SJCRH30 (cell line): Measurements from ENCODE around the gene CCR2. TPM values are rescaled to one million over a fixed set of nuclear protein-coding genes. Genes with fewer than 3 reads are reported as not detected.
"Not testable (repeated sequence)": the region's sequence is repeated elsewhere in the genome, so short reads cannot be mapped to it uniquely, and the experiment has no call there.

ENCODE experiments used
- DNase-seq, 2 experiments: peaks; one replicate each; pipeline ENCODE4 v3.0.0-alpha.2; 2015 to 2020
- H3K27ac ChIP-seq: fragments of 250-450 bp; sonication (Bioruptor Pico); 2 replicates; pipeline ENCODE4 v1.5.1; 2020; ENCODE audit warnings: mild to moderate bottlenecking, moderate library complexity
- H3K27me3 ChIP-seq: fragments of 250-450 bp; sonication (Bioruptor Pico); 2 replicates; pipeline ENCODE4 v1.5.1; 2020; ENCODE audit warnings: mild to moderate bottlenecking, moderate library complexity
- H3K36me3 ChIP-seq: fragments of 250-450 bp; sonication (Bioruptor Pico); 2 replicates; pipeline ENCODE4 v1.5.1; 2020; ENCODE audit warnings: mild to moderate bottlenecking, moderate library complexity
- H3K4me1 ChIP-seq: fragments of 250-450 bp; sonication (Bioruptor Pico); 2 replicates; pipeline ENCODE4 v1.5.1; 2020; ENCODE audit warnings: mild to moderate bottlenecking, moderate library complexity
- H3K4me3 ChIP-seq: fragments of 250-450 bp; sonication (Bioruptor Pico); 2 replicates; pipeline ENCODE4 v1.5.1; 2020; ENCODE audit warnings: mild to moderate bottlenecking, moderate library complexity
- H3K9me3 ChIP-seq: fragments of 250-450 bp; sonication (Bioruptor Pico); replicated peaks from 2 replicates; pipeline ENCODE4 v1.5.1; 2020; ENCODE audit warnings: mild to moderate bottlenecking, moderate library complexity
- total RNA-seq: library from RNA; depleted of rRNA; stranded (reverse); fragments of >200 nt; shearing (Covaris generic); gene quantifications from 2 replicates; pipeline ENCODE4 v1.2.3, GENCODE V29; 2014

Gene CCR2
- total RNA-seq, 1 experiment from 2014 or later = not detected

DNA sequence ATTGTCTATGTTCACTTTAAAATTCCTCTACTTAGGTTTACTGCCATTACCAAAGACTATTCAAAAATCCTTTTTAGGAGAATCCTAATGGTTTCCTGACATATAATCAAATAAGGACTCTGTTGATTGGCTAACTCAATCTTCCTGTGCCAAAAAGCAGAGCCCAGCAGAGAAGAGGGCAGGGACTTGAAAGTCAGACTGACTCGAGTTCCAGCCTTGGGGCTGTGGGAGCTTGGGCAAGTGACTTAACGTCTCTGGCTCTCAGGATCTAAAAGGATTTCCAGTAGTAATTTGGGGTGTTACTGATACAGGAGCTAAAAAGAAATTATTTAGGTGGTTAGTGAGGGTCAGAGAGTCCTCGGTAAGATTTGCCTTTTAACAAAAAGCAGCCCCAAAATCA lies 27.7 kb downstream of the CCR2 start:
- H3K27ac ChIP-seq = no peak overlapping the region
- no peak overlapping the region for H3K4me3 ChIP-seq
- no peaks in the 10 kb centered on the region for H3K36me3 ChIP-seq
- H3K4me1 ChIP-seq = no peaks in the 10 kb centered on the region
- H3K27me3 ChIP-seq = no peaks in the 10 kb centered on the region
- DNase-seq = no peak
- H3K9me3 ChIP-seq = no peaks in the 10 kb centered on the region

DNA sequence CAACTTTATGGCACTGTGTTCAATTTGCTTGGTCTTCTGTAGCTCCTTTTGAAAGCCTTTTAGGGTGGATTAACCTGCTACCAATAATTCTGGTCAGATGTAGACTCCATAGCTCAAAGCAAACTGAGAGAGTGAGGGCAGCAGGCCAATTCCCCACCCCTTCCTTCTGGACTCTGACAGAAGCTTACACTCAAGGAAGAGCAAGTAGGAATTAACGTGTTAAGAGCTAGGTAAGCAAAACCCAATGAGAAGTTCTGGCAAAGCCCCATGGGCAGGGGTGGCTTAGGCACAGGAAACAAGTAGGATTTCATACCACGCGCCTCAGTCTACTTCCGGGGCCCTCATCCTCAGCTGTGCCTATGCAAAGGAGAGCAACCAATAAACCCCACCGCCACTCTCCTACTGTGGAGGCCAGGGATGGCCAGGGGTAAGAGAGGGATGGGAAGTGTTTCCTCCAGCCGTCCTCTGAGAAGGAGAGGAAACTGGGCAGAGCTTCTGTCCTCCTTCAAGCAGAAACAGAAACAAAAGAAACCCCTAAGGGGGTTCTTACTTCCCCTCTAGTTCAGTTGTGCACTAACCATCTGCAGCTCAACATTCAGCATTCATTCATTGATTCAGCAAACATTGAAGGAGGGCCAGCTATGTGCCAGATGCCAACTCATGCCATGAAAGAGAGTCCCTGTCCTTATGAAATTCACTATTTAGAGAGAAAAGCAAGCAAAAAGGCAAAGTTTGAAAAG lies 29.5 kb downstream of the CCR2 start:
- Histone ChIP-seq H3K27ac (no peak overlapping the region), H3K4me3 (no peak overlapping the region), H3K36me3 (no peaks in the 10 kb centered on the region), H3K27me3 (no peaks in the 10 kb centered on the region), H3K4me1 (no peaks in the 10 kb centered on the region), H3K9me3 (no peaks in the 10 kb centered on the region)
- DNase-seq = no peak

GRCh38 chr3:46383951-46384330 lies 30.0 kb downstream of the CCR2 start:
- Histone ChIP-seq H3K27me3 (no peaks in the 10 kb centered on the region), H3K4me1 (no peaks in the 10 kb centered on the region), H3K27ac (no peak overlapping the region), H3K36me3 (no peaks in the 10 kb centered on the region), H3K9me3 (no peaks in the 10 kb centered on the region), H3K4me3 (no peak overlapping the region)
- no peak for DNase-seq

DNA sequence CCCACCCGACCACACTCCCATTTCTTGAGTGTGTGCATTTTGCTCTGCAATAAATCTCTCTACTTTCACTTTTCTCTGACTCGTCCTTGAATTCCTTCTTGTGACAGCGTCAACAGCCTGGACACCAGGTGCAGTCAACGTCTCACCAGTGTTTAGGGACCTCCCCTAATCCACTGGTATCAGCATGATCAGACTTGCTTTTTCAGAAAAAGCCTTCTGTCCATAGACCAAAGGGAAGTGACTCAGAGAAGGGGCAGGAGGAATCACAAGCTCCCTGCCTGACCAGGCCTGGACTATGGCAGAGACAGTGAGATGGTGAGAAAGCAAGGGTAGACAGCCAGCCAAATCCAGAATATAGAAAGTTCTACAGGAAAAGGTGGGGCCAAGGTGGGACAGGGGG lies 32.3 kb downstream of the CCR2 start:
- H3K4me1 ChIP-seq = no peaks in the 10 kb centered on the region
- no peak overlapping the region for H3K4me3 ChIP-seq
- no peak for DNase-seq
- H3K36me3 ChIP-seq = no peaks in the 10 kb centered on the region
- H3K27me3 ChIP-seq = no peaks in the 10 kb centered on the region
- no peaks in the 10 kb centered on the region for H3K9me3 ChIP-seq
- no peak overlapping the region for H3K27ac ChIP-seq

DNA sequence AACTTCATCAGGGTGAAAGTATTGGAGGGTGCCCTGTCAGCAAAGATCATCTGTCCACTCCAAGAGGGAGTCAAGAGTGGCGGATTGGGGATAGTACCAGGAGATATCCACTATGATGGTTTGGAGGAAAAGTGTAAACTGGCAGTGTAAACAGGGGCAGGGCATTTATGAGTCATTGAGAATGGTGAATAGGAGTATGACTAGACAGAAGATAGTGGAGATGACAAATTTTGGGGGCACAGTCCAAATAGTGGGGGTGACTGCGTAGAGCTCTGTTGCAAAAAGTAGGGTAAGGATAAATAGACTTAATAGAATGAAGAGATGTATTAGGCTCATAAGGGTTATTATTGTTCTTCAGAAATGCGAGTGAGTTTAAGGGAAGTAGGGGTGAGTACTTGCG lies 34.9 kb downstream of the CCR2 start:
- H3K4me1 ChIP-seq, H3K27me3 ChIP-seq, H3K36me3 ChIP-seq, DNase-seq, H3K27ac ChIP-seq, H3K4me3 ChIP-seq, H3K9me3 ChIP-seq: not testable (repeated sequence)

DNA sequence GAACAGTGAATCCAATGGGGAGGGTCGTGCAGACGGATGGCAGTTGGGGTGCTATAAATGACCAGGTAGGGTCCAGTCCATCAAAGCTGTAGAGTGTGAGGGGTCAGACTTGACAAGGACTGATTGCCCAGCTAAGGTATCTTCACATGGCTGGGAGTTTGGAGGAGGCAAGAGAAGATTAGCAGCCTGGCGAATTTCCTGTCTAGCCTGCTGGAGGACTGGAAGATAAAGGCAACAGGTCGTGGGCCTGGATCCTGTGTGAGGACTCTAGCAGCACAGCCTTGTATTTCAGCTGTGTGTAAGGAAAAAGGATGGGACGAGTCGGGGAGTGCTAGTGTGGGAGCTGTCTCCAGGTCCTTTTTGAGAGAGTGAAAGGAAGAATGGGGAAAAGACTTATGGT lies 35.4 kb downstream of the CCR2 start:
- H3K27ac ChIP-seq = no peak overlapping the region
- no peak for DNase-seq
- H3K9me3 ChIP-seq = no peaks in the 10 kb centered on the region
- no peak overlapping the region for H3K4me3 ChIP-seq
- H3K27me3 ChIP-seq = no peaks in the 10 kb centered on the region
- no peaks in the 10 kb centered on the region for H3K36me3 ChIP-seq
- no peaks in the 10 kb centered on the region for H3K4me1 ChIP-seq

GRCh38 chr3:46391526-46391925 lies 37.6 kb downstream of the CCR2 start:
- not testable (repeated sequence) for DNase-seq, H3K27me3 ChIP-seq, H3K36me3 ChIP-seq

GRCh38 chr3:46393011-46393410 lies 39.1 kb downstream of the CCR2 start:
- no peaks in the 10 kb centered on the region for H3K36me3 ChIP-seq
- no peak overlapping the region for H3K27ac ChIP-seq
- H3K9me3 ChIP-seq = no peaks in the 10 kb centered on the region
- H3K4me3 ChIP-seq = no peak overlapping the region
- no peaks in the 10 kb centered on the region for H3K4me1 ChIP-seq
- H3K27me3 ChIP-seq = no peaks in the 10 kb centered on the region
- no peak for DNase-seq

More at GRCh38 chr3:46391526-46391925, 37.6 kb downstream of the CCR2 start:
- H3K27ac ChIP-seq, H3K4me3 ChIP-seq, H3K9me3 ChIP-seq, H3K4me1 ChIP-seq: not testable (repeated sequence)

DNA sequence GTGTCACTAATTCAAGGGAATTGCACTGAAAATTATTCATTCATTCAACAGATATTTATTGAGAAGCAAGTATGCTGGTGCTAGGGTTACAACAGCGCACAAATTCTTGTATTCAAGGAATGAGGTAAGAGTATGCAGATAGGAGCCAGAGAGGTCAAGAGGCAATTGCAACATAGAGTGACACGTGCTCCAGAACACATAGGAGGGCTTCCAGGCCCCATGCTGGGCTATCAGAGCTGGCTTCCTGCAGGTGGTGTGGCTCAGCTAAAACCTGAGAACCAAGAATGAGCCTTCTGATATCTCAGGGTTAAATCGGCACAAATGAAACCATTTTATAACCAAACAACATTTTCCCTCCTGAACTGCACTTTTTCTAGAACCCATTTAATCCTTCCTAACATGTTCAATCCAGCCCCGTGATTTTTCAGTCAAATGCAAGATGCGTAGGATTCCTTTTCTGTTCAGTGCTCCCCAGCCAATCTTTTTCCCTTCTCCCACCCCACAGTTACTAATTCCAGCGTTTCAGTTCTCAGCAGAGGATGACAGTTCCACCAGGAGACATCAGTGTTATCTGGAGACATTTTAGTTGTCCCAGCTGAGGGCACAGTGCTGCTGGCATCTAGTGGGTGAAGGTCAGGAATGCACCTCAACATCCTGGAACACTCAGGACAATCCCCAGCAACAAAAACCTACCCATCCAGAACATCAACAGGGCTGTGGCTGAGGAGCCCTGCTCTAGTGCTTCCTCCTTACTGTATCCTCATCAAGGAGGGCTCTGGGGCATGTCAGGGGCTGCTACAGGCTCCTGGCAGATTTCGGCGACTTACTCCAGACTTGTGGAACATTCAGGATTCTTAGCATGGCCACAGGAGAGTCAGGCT lies 39.9 kb downstream of the CCR2 start:
- Histone ChIP-seq H3K36me3 (no peaks in the 10 kb centered on the region), H3K4me1 (no peaks in the 10 kb centered on the region), H3K27ac (no peak overlapping the region), H3K9me3 (no peaks in the 10 kb centered on the region), H3K27me3 (no peaks in the 10 kb centered on the region), H3K4me3 (no peak overlapping the region)
- no peak for DNase-seq

- Histone ChIP-seq H3K9me3 (no peaks in the 10 kb centered on the region), H3K27me3 (no peaks in the 10 kb centered on the region), H3K36me3 (no peaks in the 10 kb centered on the region), H3K4me1 (no peaks in the 10 kb centered on the region), H3K4me3 (no peak overlapping the region), H3K27ac (no peak overlapping the region)
- DNase-seq = no peak
Measured at GRCh38 chr3:46395210-46395661, 41.3 kb downstream of the CCR2 start.

GRCh38 chr3:46395766-46396530 lies 42.0 kb downstream of the CCR2 start:
- no peaks in the 10 kb centered on the region for H3K4me1 ChIP-seq
- no peaks in the 10 kb centered on the region for H3K9me3 ChIP-seq
- no peak overlapping the region for H3K27ac ChIP-seq
- H3K4me3 ChIP-seq = no peak overlapping the region
- no peak for DNase-seq
- H3K27me3 ChIP-seq = no peaks in the 10 kb centered on the region
- no peaks in the 10 kb centered on the region for H3K36me3 ChIP-seq

GRCh38 chr3:46397111-46397510 lies 43.2 kb downstream of the CCR2 start:
- no peak for DNase-seq
- Histone ChIP-seq H3K27ac (no peak overlapping the region), H3K27me3 (no peaks in the 10 kb centered on the region), H3K9me3 (no peaks in the 10 kb centered on the region), H3K4me1 (no peaks in the 10 kb centered on the region), H3K36me3 (no peaks in the 10 kb centered on the region), H3K4me3 (no peak overlapping the region)

DNA sequence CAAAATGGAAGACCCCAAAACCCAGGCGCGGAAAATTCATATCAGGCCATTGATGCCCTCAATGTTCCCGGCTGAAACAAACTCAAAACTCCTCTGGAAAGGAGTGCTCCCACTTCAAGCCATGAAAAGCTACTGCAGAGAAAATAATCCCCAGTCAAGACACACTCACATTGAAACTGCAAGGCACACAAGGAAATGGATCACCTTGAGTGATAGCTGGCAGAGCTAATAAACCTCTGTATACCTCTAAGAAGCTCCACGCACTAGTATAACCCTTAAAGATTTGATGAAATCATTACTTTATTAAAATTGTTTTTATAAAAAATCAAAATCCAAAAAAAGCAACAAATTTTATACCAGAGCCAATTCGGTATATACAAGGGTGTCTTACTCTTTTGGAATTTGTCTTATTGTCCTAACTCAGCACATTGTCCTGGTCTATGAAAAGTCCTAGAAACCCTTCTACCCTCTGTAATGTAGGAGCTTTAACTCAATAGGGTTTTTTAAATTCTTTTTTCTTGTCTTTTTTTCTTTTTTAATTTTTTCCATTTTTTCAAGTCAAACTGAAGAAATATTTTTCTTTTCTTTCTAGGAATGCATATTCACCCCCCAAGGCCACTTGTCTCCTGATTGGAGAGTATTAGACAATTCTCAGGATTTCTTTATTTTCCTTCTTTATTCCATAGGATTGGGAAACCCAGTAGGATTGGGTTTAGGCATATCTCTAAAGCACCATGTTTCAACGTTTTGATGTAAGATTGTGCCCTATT lies 44.5 kb downstream of the CCR2 start:
- DNase-seq = no peak
- no peaks in the 10 kb centered on the region for H3K4me1 ChIP-seq
- no peak overlapping the region for H3K27ac ChIP-seq
- H3K4me3 ChIP-seq = no peak overlapping the region
- no peaks in the 10 kb centered on the region for H3K36me3 ChIP-seq
- no peaks in the 10 kb centered on the region for H3K9me3 ChIP-seq
- no peaks in the 10 kb centered on the region for H3K27me3 ChIP-seq

GRCh38 chr3:46399098-46399497 lies 45.2 kb downstream of the CCR2 start:
- H3K9me3 ChIP-seq = no peaks in the 10 kb centered on the region
- H3K27me3 ChIP-seq = no peaks in the 10 kb centered on the region
- no peak overlapping the region for H3K27ac ChIP-seq
- no peak overlapping the region for H3K4me3 ChIP-seq
- no peaks in the 10 kb centered on the region for H3K4me1 ChIP-seq
- DNase-seq = no peak
- H3K36me3 ChIP-seq = no peaks in the 10 kb centered on the region
